HepG2 (cell line): ENCODE results near the gene HSD17B8. TPM values are rescaled to one million over a fixed set of nuclear protein-coding genes. Genes with fewer than 3 reads are reported as not detected.
A peak's percentile ranks its signal among the peaks of the same experiment; 100 is the strongest.

Experiments
- DPF2 ChIP-seq: sonication (generic); formaldehyde crosslinking; IDR thresholded peaks from 2 replicates; pipeline ENCODE4 v1.4.0; 2020; ENCODE audit warnings: mild to moderate bottlenecking, low read depth, missing genetic modification reagents, borderline replicate concordance
- ELF1 ChIP-seq: sonication (generic); formaldehyde crosslinking; IDR thresholded peaks from 2 replicates; pipeline ENCODE4 v1.4.0; 2020; ENCODE audit warnings: missing genetic modification reagents
- KLF16 ChIP-seq, 2 experiments: sonication (generic) in 1 of 2; formaldehyde crosslinking in 1 of 2; IDR thresholded peaks; 2 replicates each; pipeline versions ENCODE4 v1.6.1 to v1.8.0; 2016 to 2023; ENCODE audit warnings: missing genetic modification reagents in 2 of 2, missing compliant biosample characterization in 1 of 2
- KLF9 ChIP-seq: IDR thresholded peaks from 2 replicates; pipeline ENCODE4 v1.6.1; 2016; ENCODE audit warnings: low read depth
- MATR3 ChIP-seq: sonication (generic); formaldehyde crosslinking; IDR thresholded peaks from 2 replicates; pipeline ENCODE4 v1.4.0; 2020; ENCODE audit warnings: missing genetic modification reagents
- MYC ChIP-seq: sonication (generic); formaldehyde crosslinking; IDR thresholded peaks from 2 replicates; pipeline ENCODE4 v1.9.0; 2021; ENCODE audit warnings: missing genetic modification reagents, borderline replicate concordance
- NR2F1 ChIP-seq, 2 experiments: fragments of 450-650 bp in 1 of 2; formaldehyde crosslinking in 1 of 2; IDR thresholded peaks; 2 replicates each; pipeline versions ENCODE4 v1.5.0 to v1.6.1; 2016 to 2020; ENCODE audit warnings: mild to moderate bottlenecking in 1 of 2, missing compliant biosample characterization in 1 of 2, missing genetic modification reagents in 1 of 2, moderate library complexity in 1 of 2
- NR2F6 ChIP-seq, 2 experiments: IDR thresholded peaks; 2 replicates each; pipeline ENCODE4 v1.6.1; 2016; ENCODE audit warnings: antibody characterized with exemption in 1 of 2, mild to moderate bottlenecking in 1 of 2
- SMARCE1 ChIP-seq: fragments of 450-650 bp; IDR thresholded peaks from 2 replicates; pipeline ENCODE4 v1.6.1; 2017; ENCODE audit warnings: borderline replicate concordance
- SNAPC2 ChIP-seq: sonication (generic); formaldehyde crosslinking; IDR thresholded peaks from 2 replicates; pipeline ENCODE4 v1.8.1; 2022; ENCODE audit warnings: mild to moderate bottlenecking, missing genetic modification reagents
- SOX6 ChIP-seq, 2 experiments: fragments of 450-650 bp in 1 of 2; sonication (generic) in 1 of 2; formaldehyde crosslinking in 1 of 2; IDR thresholded peaks; 2 replicates each; pipeline versions ENCODE4 v1.4.0 to v1.6.1; 2017 to 2020; ENCODE audit warnings: antibody characterized with exemption in 1 of 2, mild to moderate bottlenecking in 1 of 2, missing genetic modification reagents in 1 of 2
- SPEN ChIP-seq: sonication (generic); formaldehyde crosslinking; IDR thresholded peaks from 2 replicates; pipeline ENCODE4 v1.5.1; 2020; ENCODE audit warnings: low read depth, mild to moderate bottlenecking, missing genetic modification reagents
- TAF15 ChIP-seq: fragments of 200-400 bp; formaldehyde crosslinking; IDR thresholded peaks from one replicate; pipeline ENCODE4 v1.6.1; 2018; ENCODE audit warnings: mild to moderate bottlenecking, low read depth, low read length; ENCODE audit not compliant: poor library complexity, severe bottlenecking
- ZFP41 ChIP-seq: sonication (generic); formaldehyde crosslinking; IDR thresholded peaks from 2 replicates; pipeline ENCODE4 v1.4.0; 2020; ENCODE audit warnings: mild to moderate bottlenecking, missing genetic modification reagents, borderline replicate concordance
- ZNF331 ChIP-seq: sonication (generic); formaldehyde crosslinking; IDR thresholded peaks from 2 replicates; pipeline ENCODE4 v1.4.0; 2020; ENCODE audit warnings: missing genetic modification reagents
- ZNF564 ChIP-seq: sonication (generic); formaldehyde crosslinking; IDR thresholded peaks from 2 replicates; pipeline ENCODE4 v1.8.1; 2023; ENCODE audit warnings: mild to moderate bottlenecking, missing genetic modification reagents
- ZNF619 ChIP-seq: sonication (generic); formaldehyde crosslinking; IDR thresholded peaks from 2 replicates; pipeline ENCODE4 v1.4.0; 2020; ENCODE audit warnings: mild to moderate bottlenecking, missing genetic modification reagents
- ZNF713 ChIP-seq: sonication (generic); formaldehyde crosslinking; IDR thresholded peaks from 2 replicates; pipeline ENCODE4 v1.4.0; 2020; ENCODE audit warnings: mild to moderate bottlenecking, missing genetic modification reagents
- ZSCAN20 ChIP-seq: sonication (generic); formaldehyde crosslinking; IDR thresholded peaks from 2 replicates; pipeline ENCODE4 v1.4.0; 2020; ENCODE audit warnings: missing genetic modification reagents, mild to moderate bottlenecking, borderline replicate concordance
- polyA plus RNA-seq, 8 experiments: library from polyadenylated mRNA; depleted of rRNA in 3 of 8; stranded (reverse) in 7 of 8; unstranded in 1 of 8; fragments of >200 nt; fragmentation: Illumina TruSeq in 4 of 8; extraction: Trizol in 4 of 8; gene quantifications; 2 replicates each; pipeline versions ENCODE4 v1.2.1 to v1.2.3, GENCODE V29; 2011 to 2016; ENCODE audit warnings: low read depth in 4 of 8, missing spikeins in 1 of 8, mixed read lengths in 1 of 8; ENCODE audit not compliant: insufficient read depth in 1 of 8
- total RNA-seq, 5 experiments: library from RNA; depleted of rRNA; stranded (reverse); fragments of >200 nt; fragmentation: Illumina TruSeq; extraction: Trizol; gene quantifications; 2 replicates each; pipeline ENCODE4 v1.2.3, GENCODE V29; 2016; ENCODE audit warnings: low read depth in 1 of 5
- TF ChIP-seq, protein P1 (sequence below): sonication (generic); formaldehyde crosslinking; IDR thresholded peaks from 2 replicates; pipeline ENCODE4 v1.9.0; 2022; ENCODE audit warnings: missing genetic modification reagents, mild to moderate bottlenecking, borderline replicate concordance
- TF ChIP-seq, protein P2 (sequence below): sonication (generic); formaldehyde crosslinking; IDR thresholded peaks from 2 replicates; pipeline ENCODE4 v1.8.1; 2022; ENCODE audit warnings: mild to moderate bottlenecking, missing genetic modification reagents

HSD17B8 gene
- total and polyA plus RNA-seq, 2 of the 13 experiments (the other 11 are each of a cell fraction or from before 2014, with no cell fraction given), result 12.6 to 20.1 TPM

DNA sequence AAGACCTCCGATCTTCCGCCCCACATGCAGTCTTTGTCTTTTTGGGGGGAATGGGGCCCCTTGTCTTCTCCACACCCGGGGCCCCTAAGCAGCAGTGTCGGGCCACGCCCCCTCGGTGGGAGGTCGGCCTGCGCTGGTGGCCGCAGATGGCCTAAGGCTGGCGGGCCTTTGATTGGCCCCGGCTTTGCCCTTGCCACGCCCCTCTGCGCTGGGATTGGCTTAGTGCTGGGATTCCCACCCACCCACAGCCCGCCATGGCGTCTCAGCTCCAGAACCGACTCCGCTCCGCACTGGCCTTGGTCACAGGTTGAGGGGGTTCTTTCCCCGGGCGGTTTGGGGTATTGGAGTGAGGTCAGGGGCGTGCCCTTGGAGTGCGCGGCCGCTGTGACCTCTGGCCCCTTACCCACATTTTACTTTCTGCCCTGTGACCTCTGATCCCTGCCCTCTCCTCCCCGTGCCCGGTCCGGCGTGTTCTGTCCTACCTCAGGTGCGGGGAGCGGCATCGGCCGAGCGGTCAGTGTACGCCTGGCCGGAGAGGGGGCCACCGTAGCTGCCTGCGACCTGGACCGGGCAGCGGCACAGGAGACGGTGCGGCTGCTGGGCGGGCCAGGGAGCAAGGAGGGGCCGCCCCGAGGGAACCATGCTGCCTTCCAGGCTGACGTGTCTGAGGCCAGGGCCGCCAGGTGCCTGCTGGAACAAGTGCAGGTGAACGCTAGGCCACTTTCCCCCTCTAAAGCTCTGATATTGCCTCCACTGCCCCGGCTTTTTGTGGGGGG lies at the start of gene HSD17B8 (continued):
- TF ChIP-seq, protein P1, sequence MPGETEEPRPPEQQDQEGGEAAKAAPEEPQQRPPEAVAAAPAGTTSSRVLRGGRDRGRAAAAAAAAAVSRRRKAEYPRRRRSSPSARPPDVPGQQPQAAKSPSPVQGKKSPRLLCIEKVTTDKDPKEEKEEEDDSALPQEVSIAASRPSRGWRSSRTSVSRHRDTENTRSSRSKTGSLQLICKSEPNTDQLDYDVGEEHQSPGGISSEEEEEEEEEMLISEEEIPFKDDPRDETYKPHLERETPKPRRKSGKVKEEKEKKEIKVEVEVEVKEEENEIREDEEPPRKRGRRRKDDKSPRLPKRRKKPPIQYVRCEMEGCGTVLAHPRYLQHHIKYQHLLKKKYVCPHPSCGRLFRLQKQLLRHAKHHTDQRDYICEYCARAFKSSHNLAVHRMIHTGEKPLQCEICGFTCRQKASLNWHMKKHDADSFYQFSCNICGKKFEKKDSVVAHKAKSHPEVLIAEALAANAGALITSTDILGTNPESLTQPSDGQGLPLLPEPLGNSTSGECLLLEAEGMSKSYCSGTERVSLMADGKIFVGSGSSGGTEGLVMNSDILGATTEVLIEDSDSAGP (CRISPR knock-in tag), result peak; percentile 81; the same call in 1 of the 2 replicates
- TF ChIP-seq, protein P2, sequence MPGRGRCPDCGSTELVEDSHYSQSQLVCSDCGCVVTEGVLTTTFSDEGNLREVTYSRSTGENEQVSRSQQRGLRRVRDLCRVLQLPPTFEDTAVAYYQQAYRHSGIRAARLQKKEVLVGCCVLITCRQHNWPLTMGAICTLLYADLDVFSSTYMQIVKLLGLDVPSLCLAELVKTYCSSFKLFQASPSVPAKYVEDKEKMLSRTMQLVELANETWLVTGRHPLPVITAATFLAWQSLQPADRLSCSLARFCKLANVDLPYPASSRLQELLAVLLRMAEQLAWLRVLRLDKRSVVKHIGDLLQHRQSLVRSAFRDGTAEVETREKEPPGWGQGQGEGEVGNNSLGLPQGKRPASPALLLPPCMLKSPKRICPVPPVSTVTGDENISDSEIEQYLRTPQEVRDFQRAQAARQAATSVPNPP, result peak; percentile 83; the same call in 1 of the 2 replicates
- peak; percentile 84; the same call in 1 of the 2 replicates for TF ChIP-seq ZNF713 (CRISPR knock-in tag)
- peak; percentile 60; the same call in 1 of the 2 replicates for TF ChIP-seq SPEN (CRISPR knock-in tag)
- no peak for TF ChIP-seq ZNF619 (CRISPR knock-in tag)
- peak; percentile 81 for TF ChIP-seq ZNF331 (CRISPR knock-in tag)
- peak in 1 of 2 experiments; percentile 93; a peak in 2 of 4 replicates for TF ChIP-seq NR2F1 (CRISPR knock-in tag; IDR thresholded peaks at IDR 0.05)
- peak; percentile 70; the same call in 1 of the 2 replicates for TF ChIP-seq MYC
- no peak for TF ChIP-seq SOX6 (IDR thresholded peaks at IDR 0.05)
- TF ChIP-seq SOX6 (CRISPR knock-in tag; IDR thresholded peaks at IDR 0.05), result peak; percentile 62
- peak in 1 of 2 experiments; percentile 80; a peak in 1 of 4 replicates for TF ChIP-seq KLF16 (CRISPR knock-in tag; IDR thresholded peaks at IDR 0.05)
- TF ChIP-seq ZNF564 (CRISPR knock-in tag), result no peak
- peak; percentile 55 for TF ChIP-seq TAF15
- TF ChIP-seq ELF1 (CRISPR knock-in tag), result 0 out of 2 replicates have a peak, but pooled peaks have one; percentile 33
- no peak for TF ChIP-seq ZSCAN20
- peak; percentile 21; the same call in 1 of the 2 replicates for TF ChIP-seq DPF2 (CRISPR knock-in tag)
- peak; percentile 97 for TF ChIP-seq KLF9 (CRISPR knock-in tag)
- no peak for TF ChIP-seq MATR3 (CRISPR knock-in tag)
- peak; percentile 73; the same call in 1 of the 2 replicates for TF ChIP-seq ZFP41 (CRISPR knock-in tag)
- TF ChIP-seq SNAPC2 (CRISPR knock-in tag), result peak; percentile 79; the same call in 1 of the 2 replicates
- TF ChIP-seq SMARCE1, result no peak
- TF ChIP-seq NR2F6 (IDR thresholded peaks at IDR 0.05), result peak; percentile 88
- TF ChIP-seq NR2F6 (CRISPR knock-in tag; IDR thresholded peaks at IDR 0.05), result peak; percentile 71
